HG03565 (cell line): ENCODE measurements around the gene AUTS2.

ENCODE experiments used
- ATAC-seq: cut with Tn5 transposase; IDR thresholded peaks from one replicate; pipeline ENCODE4 v1.9.1; 2021; ENCODE audit warnings: mild to moderate bottlenecking, moderate library complexity; ENCODE audit not compliant: unreplicated experiment

AUTS2 gene

DNA sequence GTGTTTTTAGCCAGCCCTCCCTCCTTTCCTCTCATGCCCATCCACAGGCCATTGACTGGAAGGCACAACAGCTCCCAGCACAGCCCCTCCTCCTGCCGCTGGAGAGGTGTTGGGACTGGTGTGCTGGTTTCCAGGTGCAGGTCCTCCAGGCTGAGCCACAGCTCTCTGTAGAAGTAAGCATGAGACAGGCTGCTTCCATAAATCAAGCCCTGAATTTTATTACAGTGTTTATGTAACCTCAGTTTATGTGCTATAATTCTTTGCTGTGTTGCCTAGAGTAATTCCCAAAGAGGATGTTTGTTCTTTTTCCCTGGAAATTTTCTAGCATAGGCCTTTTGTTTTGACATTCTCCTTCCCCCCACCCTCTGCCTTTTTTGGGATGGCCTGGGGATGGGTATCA is 445.8 kb downstream of the AUTS2 start:
- no peak for ATAC-seq

- no peak for ATAC-seq
Measured at GRCh38 chr7:70044525-70044924, 446.2 kb downstream of the AUTS2 start.

DNA sequence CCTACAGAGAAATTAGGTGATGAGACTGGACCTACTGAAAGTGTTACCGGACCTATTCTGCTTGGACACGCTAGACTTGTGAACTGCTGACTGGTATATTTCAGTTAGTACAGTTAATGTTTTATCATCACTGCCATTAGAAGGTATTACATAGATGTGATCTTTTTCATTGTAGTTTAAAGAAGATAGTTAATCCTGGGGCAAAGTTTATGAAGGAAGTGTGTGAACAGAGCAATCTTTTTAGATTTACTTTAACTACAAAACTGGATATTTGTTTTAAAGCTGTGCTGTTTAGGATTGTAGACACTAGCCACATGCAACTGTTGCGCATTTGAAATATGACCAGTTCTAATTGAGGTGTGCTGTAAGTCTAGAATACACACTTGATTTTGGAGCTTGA is 446.7 kb downstream of the AUTS2 start:
- no peak for ATAC-seq

- no peak for ATAC-seq
Measured at GRCh38 chr7:70047384-70047783, 449.1 kb downstream of the AUTS2 start.

DNA sequence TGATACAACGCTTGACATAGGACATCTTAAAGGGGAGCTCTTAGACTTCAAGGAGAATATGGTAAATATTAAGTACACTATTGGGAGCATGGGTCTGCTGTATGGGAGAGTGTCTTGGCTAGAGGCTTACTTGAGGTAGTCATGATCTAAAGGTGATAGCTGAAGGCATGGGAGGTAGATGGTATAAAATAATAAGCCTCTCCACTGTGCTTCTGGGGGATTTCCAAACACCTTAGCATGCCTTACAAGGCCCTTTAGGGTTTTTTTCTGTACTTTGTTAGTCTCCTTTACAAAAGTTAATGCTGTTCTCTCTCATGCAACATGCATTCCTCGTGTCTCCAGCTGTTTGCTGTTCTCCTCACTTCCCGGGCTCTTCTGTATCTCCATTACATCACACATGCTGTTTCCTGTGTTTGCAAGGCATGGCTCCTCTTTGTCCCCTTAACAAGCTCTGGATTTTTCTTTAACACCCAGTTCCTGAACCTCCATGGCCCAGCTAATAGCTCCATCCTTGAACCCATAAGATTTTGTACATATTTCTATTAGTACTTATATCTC is 449.7 kb downstream of the AUTS2 start:
- no peak for ATAC-seq

DNA sequence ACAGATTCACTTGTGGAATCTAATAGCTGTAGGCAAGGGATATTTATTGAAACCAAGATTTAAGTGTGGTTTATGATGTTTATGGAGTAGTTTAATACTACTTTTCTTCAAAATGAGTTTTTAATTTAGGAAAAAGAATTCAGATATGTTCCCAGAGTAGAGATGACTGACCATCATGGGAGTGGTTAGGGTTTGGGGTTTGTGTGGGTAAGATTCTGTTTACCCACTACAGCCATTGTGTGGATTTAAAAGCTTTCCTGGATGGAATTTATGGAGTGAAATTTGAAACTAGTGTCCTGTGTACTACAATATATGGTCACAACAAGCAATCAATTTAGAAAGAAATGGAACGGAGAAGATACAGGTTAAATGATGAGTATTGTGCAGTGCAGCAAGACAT is 453.5 kb downstream of the AUTS2 start:
- no peak for ATAC-seq

DNA sequence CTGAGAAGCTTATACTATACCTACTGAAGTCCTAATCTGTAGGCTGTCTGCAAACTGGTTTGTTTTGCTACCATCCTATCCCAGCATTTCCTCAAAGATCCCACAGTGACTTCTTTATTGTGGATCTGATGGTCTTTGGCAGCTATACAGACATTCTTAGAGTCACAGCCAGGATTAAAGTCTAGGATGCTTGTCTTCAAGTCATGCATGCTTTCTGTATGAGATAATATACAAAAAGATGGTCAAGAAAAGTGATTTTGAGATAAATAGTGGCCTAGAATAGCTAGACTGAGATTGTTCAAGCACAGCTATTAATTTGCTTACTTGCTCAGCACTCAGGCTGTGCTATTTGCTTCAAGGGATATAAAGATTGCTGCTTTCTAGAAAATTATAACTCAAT is 454.4 kb downstream of the AUTS2 start:
- no peak for ATAC-seq

GRCh38 chr7:70053421-70053820 is 455.1 kb downstream of the AUTS2 start:
- no peak for ATAC-seq

- no peak for ATAC-seq
Measured at GRCh38 chr7:70053989-70054388, 455.7 kb downstream of the AUTS2 start.

- ATAC-seq, result no peak
Measured at GRCh38 chr7:70056363-70056762, 458.1 kb downstream of the AUTS2 start.

GRCh38 chr7:70060298-70061068 is 462.2 kb downstream of the AUTS2 start:
- no peak for ATAC-seq

GRCh38 chr7:70063371-70063770 is 465.1 kb downstream of the AUTS2 start:
- ATAC-seq, result no peak

DNA sequence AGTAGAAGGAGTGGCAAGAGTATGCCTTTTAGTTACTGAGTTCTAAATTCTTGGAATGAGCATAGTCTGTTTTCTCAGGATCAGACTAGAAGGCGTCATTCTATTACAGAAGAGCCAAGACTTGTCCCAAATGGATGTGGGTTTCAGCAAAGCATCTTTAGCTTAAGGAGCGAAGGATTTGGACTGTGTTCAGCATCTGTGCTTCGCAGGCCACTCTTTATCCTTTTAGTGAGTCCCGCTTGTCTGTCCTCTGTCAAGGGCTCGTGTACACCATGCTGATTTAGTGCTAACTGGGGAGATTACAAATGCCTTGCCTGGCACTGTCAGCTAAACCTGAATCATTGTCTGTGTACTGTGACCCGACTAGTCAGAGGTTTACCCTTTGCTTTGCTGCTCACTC is 465.7 kb downstream of the AUTS2 start:
- no peak for ATAC-seq

GRCh38 chr7:70066844-70067243 is 468.6 kb downstream of the AUTS2 start:
- ATAC-seq, result no peak

DNA sequence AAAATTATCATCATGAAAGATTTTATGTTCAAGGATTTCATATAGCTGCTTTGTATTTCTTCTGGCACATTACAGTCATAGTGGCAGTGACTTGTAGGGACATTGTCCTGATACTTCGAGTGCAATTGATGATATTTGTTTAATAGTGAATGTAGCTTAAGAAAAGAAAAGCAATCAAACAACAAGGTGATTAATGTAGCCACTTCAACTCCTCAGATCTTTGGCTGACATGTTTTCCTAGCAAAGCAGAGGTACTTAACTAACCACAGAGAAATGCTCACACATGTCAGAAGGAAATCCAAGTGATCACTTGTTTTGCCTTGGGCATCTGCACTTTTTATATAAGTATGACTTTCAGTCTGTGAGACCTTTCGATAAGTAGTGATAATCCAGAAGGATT is 470.3 kb downstream of the AUTS2 start:
- no peak for ATAC-seq

GRCh38 chr7:70069977-70070376 is 471.7 kb downstream of the AUTS2 start:
- ATAC-seq, result no peak

- no peak for ATAC-seq
Measured at GRCh38 chr7:70071766-70072165, 473.5 kb downstream of the AUTS2 start.

DNA sequence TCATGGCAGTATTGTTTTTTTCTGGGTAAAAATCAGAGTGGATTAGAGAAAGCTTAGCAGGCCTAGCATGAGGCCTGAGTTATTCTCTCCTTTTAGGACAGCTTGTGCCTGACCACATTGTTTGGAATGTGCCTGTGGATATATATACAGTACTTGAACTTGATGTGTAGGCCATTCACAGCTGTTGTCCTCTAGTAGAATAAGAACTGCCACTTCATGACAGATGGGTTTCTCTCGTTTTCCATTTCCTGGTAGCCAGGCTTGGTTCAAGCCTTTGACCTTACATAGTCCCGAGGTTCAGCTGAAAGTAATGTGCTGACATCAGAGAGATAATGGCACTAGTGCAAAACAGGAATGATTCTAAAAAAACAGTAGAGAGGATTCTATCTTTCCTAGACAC is 473.9 kb downstream of the AUTS2 start:
- no peak for ATAC-seq

DNA sequence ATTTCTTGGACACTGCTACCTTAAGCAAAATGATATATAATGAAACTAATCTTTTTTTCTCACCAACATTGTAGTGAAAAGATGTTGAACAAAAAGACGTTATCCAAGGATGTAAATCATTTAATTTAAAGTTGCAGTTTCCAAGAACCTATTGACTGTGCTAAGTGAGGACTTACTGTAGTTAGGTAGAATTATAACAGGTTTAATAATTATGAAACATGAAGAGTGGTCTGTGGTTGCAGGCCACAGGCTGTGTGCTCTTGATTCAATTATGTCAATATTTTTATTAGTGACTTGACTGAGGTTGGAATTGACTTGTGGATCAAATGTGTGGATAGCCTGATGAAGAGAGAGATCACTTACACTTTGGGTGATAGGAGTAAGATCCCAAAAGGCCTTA is 478.1 kb downstream of the AUTS2 start:
- ATAC-seq, result no peak

- no peak for ATAC-seq
Measured at GRCh38 chr7:70082099-70082611, 483.9 kb downstream of the AUTS2 start.

DNA sequence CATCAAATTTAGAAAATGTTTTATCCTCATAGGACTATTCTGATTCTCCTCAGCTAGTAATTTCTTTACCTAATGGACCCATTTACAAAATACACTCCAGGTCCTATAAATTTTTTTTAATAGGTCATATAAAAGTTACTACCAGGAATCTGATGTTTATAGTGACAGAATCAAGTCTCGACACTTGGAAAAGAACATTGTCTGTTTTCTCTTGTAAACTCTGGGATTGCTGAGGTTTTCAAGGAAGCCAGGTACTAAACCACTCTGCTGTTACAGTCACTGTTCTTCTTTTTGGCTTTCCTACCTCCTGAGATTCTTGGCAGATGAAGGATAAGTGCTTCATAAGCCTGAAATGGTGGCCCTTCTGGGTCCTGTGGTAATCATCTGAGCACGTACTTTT is 493.1 kb downstream of the AUTS2 start:
- no peak for ATAC-seq

- no peak for ATAC-seq
Measured at GRCh38 chr7:70092314-70093204, 494.3 kb downstream of the AUTS2 start.
